ENCODE results near the gene VWCE.
"Not testable (repeated sequence)": the region's sequence is repeated elsewhere in the genome, so short reads cannot be mapped to it uniquely, and the experiment has no call there.

VWCE gene

DNA sequence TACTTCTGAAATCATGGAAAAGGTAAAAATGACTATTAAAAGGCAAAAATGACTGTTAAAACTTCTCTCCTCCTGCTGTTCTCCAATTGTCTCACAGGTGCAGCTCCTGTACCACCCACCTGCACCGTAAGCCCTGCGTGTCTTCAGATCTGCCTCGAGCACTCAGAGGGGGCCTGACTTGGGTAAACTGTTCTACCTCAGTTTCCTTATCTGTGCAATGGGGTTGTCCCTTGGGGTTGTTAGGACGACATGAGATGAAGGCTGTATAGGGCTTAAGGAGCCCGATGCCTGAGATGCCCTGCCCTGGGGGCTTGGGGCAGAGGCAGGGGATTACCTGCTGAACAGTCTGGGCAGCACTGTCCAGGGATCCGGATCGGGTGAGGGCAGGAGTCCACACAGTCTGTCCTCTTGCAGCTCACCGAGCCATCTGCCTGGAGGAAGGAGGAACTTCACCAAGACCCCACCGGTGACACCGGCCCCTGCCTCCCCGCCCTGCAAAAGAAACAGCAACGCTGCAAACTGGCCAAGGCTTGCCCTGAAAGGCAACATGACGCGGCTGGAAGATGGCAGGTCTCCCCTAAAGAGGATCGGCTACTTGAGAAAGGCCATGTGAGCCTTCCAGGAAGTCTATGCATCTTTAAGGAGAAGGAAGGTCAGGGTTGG, 26.4 kb downstream of the VWCE start:
- peaks cover 3% of the 10 kb centered on the region for H3K4me1 ChIP-seq (ENCODE audit: control insufficient read depth, insufficient read depth, low read length, unreplicated experiment)
- H3K79me2 ChIP-seq (ENCODE audit: control insufficient read depth, insufficient read depth, low read length, unreplicated experiment): no peaks in the 10 kb centered on the region
- H3K27ac ChIP-seq (ENCODE audit: low read depth, low read length): no peak overlapping the region
- no peaks in the 10 kb centered on the region for H3K27me3 ChIP-seq (ENCODE audit: insufficient read depth, low read length)
- no peaks in the 10 kb centered on the region for H3K36me3 ChIP-seq (ENCODE audit: insufficient read depth, low read length)
- H3K4me3 ChIP-seq (ENCODE audit: low read depth, low read length): no peak overlapping the region
- H2AFZ ChIP-seq (ENCODE audit: low read length, unreplicated experiment): no peak overlapping the region

DNA sequence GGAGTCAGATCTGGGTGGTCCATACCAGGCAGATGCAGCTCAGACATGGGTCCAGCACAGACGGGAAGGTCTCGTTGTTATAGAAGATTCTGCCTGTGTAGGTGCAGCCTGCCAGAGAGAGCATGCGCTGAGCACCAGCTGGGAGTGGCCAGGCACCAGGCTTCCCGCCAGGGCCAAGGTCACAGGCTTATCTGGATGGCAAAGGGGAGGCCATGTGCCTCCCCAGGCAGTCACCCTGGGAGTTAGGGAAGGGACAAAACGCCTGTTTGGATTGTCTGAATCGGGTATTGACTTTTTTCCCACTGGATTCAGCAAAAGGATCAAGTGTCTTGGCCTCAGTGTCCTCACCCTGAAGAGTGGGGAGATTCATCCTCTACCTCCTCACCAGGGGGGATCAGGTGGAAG, 27.7 kb downstream of the VWCE start:
- no peak overlapping the region for H3K27ac ChIP-seq (ENCODE audit: low read depth, low read length)

DNA sequence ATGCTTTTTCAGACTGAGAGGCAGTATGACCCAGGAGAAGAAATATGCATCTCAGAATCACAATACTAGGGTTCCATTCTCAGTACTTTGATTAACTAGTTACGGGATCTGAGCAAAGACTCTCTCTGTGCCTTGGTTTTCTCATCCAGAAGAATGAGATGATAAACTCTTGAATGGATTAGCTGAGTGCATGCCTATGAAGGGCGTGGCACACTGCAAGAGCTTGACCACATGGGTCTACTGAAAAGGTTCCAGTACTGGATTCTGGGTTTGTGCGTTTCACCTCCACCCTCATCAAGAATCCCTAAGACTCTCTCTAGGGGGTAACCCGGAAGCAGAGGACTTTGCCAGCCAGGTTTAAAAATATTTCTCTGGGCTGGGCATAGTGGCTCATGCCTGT, 28.5 kb downstream of the VWCE start:
- H3K4me3 ChIP-seq (ENCODE audit: low read depth, low read length): no peak overlapping the region
- no peak overlapping the region for H2AFZ ChIP-seq (ENCODE audit: low read length, unreplicated experiment)
- H3K27me3 ChIP-seq (ENCODE audit: insufficient read depth, low read length): no peaks in the 10 kb centered on the region
- H3K27ac ChIP-seq (ENCODE audit: low read depth, low read length): no peak overlapping the region
- peaks cover 3% of the 10 kb centered on the region for H3K4me1 ChIP-seq (ENCODE audit: control insufficient read depth, insufficient read depth, low read length, unreplicated experiment)
- no peaks in the 10 kb centered on the region for H3K36me3 ChIP-seq (ENCODE audit: insufficient read depth, low read length)
- H3K79me2 ChIP-seq (ENCODE audit: control insufficient read depth, insufficient read depth, low read length, unreplicated experiment): no peaks in the 10 kb centered on the region

More for the DNA sequence above, 27.7 kb downstream of the VWCE start:
- Histone ChIP-seq H3K4me3 (ENCODE audit: low read depth, low read length) (no peak overlapping the region), H3K79me2 (ENCODE audit: control insufficient read depth, insufficient read depth, low read length, unreplicated experiment) (no peaks in the 10 kb centered on the region), H3K36me3 (ENCODE audit: insufficient read depth, low read length) (no peaks in the 10 kb centered on the region), H3K27me3 (ENCODE audit: insufficient read depth, low read length) (no peaks in the 10 kb centered on the region), H2AFZ (ENCODE audit: low read length, unreplicated experiment) (no peak overlapping the region), H3K4me1 (ENCODE audit: control insufficient read depth, insufficient read depth, low read length, unreplicated experiment) (peaks cover 3% of the 10 kb centered on the region)

DNA sequence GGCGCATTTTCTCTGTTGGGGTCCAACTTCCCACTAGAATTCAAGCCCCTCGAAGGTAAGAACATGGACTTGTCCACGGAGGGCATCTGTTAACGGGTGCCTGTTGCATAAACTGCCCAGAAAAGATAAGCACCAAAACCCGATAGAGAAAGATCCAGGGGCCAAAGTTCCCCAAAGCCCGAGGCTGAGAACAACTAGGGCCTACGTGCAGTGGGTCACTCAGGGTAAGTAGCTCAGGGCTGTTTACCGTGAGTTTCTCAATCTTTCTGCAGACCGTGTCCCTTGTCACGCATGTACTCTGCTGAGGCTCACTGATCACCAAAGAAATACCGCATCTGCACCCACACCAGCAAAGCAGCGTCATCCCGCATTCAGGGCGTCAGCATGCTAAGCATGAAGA, 29.8 kb downstream of the VWCE start:
- H3K79me2 ChIP-seq (ENCODE audit: control insufficient read depth, insufficient read depth, low read length, unreplicated experiment): no peaks in the 10 kb centered on the region

DNA sequence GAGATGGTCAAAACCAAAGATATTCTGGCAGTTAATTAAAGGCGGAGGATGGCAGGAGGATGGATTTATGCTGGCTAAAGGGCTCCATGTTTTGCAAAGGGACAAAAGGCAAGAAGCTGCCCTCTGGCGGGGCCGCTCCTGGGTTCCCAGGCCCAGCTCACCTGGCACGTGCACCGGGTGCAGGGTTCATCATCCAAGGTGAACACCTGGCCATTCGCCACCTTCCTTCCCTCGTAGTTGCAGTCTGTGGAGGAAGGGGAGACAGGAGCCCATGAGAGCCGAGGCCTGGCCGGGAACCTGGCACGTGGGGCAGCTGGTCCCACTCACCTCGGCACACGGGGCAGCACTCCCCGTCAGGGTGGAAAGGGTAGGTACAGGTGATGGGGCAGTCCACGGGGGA, 30.3 kb downstream of the VWCE start:
- Histone ChIP-seq H3K36me3 (ENCODE audit: insufficient read depth, low read length) (no peaks in the 10 kb centered on the region), H3K79me2 (ENCODE audit: control insufficient read depth, insufficient read depth, low read length, unreplicated experiment) (no peaks in the 10 kb centered on the region), H3K27ac (ENCODE audit: low read depth, low read length) (no peak overlapping the region), H3K4me1 (ENCODE audit: control insufficient read depth, insufficient read depth, low read length, unreplicated experiment) (peaks cover 6% of the 10 kb centered on the region), H3K4me3 (ENCODE audit: low read depth, low read length) (no peak overlapping the region), H3K27me3 (ENCODE audit: insufficient read depth, low read length) (no peaks in the 10 kb centered on the region), H2AFZ (ENCODE audit: low read length, unreplicated experiment) (no peak overlapping the region)

More for the DNA sequence above, 29.8 kb downstream of the VWCE start:
- Histone ChIP-seq H3K4me1 (ENCODE audit: control insufficient read depth, insufficient read depth, low read length, unreplicated experiment) (peaks cover 6% of the 10 kb centered on the region), H3K4me3 (ENCODE audit: low read depth, low read length) (no peak overlapping the region), H3K36me3 (ENCODE audit: insufficient read depth, low read length) (no peaks in the 10 kb centered on the region), H3K27ac (ENCODE audit: low read depth, low read length) (no peak overlapping the region), H2AFZ (ENCODE audit: low read length, unreplicated experiment) (no peak overlapping the region), H3K27me3 (ENCODE audit: insufficient read depth, low read length) (no peaks in the 10 kb centered on the region)

DNA sequence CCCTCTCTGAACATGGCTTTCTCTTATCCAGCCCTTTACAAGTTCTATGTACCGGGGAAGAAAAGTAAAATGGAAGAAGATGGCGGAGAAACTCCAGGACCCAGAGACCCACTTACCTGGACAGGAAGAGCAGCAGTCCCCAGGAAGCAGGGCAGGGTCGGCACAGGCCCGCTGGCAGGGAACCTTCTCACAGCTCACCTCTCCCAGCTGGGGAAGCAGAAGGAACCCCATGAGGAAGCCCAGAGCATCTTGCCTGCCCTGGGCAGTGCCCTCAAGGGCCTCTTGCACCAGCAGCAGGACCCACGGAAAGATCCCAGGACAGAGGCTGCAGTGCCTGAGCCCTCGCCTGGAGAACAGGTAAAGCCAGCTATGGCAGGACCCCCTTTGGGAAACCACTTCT, 30.7 kb downstream of the VWCE start:
- Histone ChIP-seq H3K36me3 (ENCODE audit: insufficient read depth, low read length) (no peaks in the 10 kb centered on the region), H3K79me2 (ENCODE audit: control insufficient read depth, insufficient read depth, low read length, unreplicated experiment) (no peaks in the 10 kb centered on the region), H3K4me1 (ENCODE audit: control insufficient read depth, insufficient read depth, low read length, unreplicated experiment) (peaks cover 6% of the 10 kb centered on the region), H3K27ac (ENCODE audit: low read depth, low read length) (no peak overlapping the region), H2AFZ (ENCODE audit: low read length, unreplicated experiment) (no peak overlapping the region), H3K27me3 (ENCODE audit: insufficient read depth, low read length) (no peaks in the 10 kb centered on the region), H3K4me3 (ENCODE audit: low read depth, low read length) (no peak overlapping the region)

DNA sequence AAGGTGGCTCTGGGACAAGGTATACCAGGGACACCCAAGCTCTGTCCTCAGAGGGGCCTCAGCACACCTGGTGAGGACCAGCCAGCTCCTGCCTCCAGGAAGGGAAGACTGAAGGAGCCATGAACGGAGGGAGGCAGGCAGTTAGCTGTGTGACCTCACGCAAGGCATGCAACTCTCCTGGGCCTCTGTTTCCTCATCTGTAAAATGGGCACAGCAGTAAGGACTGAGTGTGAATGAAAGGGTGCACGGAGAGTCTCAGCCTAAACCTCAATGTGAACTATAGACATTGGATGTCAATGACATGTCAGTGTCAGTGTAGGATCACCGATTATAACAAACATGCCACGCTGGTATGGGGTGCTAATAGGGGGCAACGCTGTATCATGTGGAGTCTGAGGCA, 35.8 kb downstream of the VWCE start:
- Histone ChIP-seq H3K4me3 (ENCODE audit: low read depth, low read length) (no peak overlapping the region), H3K4me1 (ENCODE audit: control insufficient read depth, insufficient read depth, low read length, unreplicated experiment) (peaks cover 2% of the 10 kb centered on the region), H3K36me3 (ENCODE audit: insufficient read depth, low read length) (no peaks in the 10 kb centered on the region), H3K27ac (ENCODE audit: low read depth, low read length) (no peak overlapping the region), H2AFZ (ENCODE audit: low read length, unreplicated experiment) (no peak overlapping the region), H3K79me2 (ENCODE audit: control insufficient read depth, insufficient read depth, low read length, unreplicated experiment) (no peaks in the 10 kb centered on the region), H3K27me3 (ENCODE audit: insufficient read depth, low read length) (no peaks in the 10 kb centered on the region)

DNA sequence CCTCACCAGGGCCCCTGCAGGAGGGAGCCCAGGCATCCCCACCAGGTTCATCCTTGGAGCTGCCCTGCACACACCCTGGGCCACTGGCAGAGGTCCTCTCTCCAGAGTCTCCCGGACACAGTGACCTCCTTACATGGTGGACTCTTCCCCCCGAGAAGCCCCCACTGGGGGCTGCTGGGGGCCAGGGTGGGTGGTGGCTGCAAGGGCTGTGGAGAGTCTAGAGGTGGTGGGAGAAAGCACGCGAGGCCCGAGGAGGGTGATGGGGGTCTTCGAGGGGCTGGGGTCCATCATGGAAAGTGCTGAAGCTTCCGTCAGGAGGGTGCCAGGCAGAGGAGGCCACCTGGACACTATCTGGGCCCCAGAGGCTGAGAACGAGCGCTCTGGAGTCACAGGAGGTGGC, 36.6 kb downstream of the VWCE start:
- H3K79me2 ChIP-seq (ENCODE audit: control insufficient read depth, insufficient read depth, low read length, unreplicated experiment): no peaks in the 10 kb centered on the region
- H3K27ac ChIP-seq (ENCODE audit: low read depth, low read length): no peak overlapping the region
- no peak overlapping the region for H3K4me3 ChIP-seq (ENCODE audit: low read depth, low read length)
- H3K27me3 ChIP-seq (ENCODE audit: insufficient read depth, low read length): no peaks in the 10 kb centered on the region
- H3K36me3 ChIP-seq (ENCODE audit: insufficient read depth, low read length): no peaks in the 10 kb centered on the region
- peaks cover 2% of the 10 kb centered on the region for H3K4me1 ChIP-seq (ENCODE audit: control insufficient read depth, insufficient read depth, low read length, unreplicated experiment)
- H2AFZ ChIP-seq (ENCODE audit: low read length, unreplicated experiment): no peak overlapping the region

DNA sequence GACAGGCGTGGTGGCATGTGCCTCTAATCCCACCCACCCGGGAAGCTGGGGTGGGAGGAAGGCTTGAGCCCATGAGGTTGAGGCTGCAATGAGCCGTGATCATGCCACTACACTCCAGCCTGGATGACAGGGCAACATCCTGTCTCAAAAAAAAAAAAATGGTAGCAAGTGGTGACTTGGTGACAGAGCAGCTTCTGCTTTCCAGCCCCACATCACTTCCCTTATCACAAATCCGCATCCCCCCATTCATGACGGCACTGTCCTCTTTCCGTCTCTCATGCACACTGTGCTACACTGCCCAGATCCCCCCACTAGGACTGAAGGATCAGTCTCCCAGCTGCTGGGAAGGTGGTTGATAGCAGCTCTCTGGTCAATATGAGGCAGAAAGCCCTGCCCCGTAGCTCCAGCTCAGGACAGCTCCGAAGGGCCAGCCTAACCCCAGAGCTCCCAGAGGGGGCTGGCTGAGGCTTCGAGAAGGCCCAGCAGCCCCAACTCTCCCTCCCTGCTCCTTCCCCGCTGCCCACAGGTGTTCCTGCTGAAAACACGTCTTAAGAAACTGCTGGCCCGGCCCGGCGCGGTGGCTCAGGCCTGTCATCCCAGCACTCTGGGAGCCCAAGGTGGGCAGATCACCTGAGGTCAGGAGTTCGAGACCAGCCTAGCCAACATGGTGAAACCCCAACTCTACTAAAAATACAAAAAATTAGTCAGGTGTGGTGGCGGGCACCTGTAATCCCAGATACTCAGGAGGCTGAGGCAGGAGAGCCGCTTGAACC, 38.2 kb downstream of the VWCE start:
- H2AFZ ChIP-seq (ENCODE audit: low read length, unreplicated experiment): no peak overlapping the region
- H3K36me3 ChIP-seq (ENCODE audit: insufficient read depth, low read length): no peaks in the 10 kb centered on the region
- no peak overlapping the region for H3K27ac ChIP-seq (ENCODE audit: low read depth, low read length)
- peaks cover 2% of the 10 kb centered on the region for H3K4me1 ChIP-seq (ENCODE audit: control insufficient read depth, insufficient read depth, low read length, unreplicated experiment)
- H3K27me3 ChIP-seq (ENCODE audit: insufficient read depth, low read length): no peaks in the 10 kb centered on the region
- H3K79me2 ChIP-seq (ENCODE audit: control insufficient read depth, insufficient read depth, low read length, unreplicated experiment): no peaks in the 10 kb centered on the region
- no peak overlapping the region for H3K4me3 ChIP-seq (ENCODE audit: low read depth, low read length)

DNA sequence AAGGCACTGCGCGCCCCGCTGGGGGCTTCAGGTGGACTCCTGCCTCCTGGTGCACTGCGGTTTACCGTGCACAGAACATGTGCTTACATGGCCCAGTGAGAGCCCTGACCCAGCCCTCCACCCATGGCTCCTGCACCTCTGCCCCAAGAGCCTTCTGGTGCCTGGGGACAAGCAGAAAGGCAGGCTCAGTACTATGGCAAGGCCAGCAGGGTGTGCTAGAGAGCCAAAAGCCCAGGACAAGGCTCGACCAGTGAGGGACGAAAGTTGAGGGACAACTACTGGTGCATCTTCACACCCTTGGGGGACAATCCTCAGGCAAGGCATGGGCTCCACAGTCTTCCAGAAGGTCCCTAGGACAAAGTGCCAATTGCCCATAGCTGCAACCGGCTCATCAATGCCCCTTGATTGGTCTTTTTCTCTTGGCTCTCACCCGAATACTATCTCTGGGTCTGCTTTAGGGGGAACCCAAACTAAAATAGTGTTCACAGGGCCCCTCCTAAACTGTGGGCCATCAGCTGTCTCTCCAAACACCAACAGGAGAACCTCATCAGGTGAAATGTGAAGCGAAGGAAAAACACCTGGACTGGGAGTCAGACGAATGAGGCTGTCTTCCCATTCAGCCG, 40.6 kb downstream of the VWCE start:
- Histone ChIP-seq H3K27me3 (ENCODE audit: insufficient read depth, low read length) (no peaks in the 10 kb centered on the region), H3K4me1 (ENCODE audit: control insufficient read depth, insufficient read depth, low read length, unreplicated experiment) (no peaks in the 10 kb centered on the region), H2AFZ (ENCODE audit: low read length, unreplicated experiment) (no peak overlapping the region), H3K4me3 (ENCODE audit: low read depth, low read length) (no peak overlapping the region), H3K79me2 (ENCODE audit: control insufficient read depth, insufficient read depth, low read length, unreplicated experiment) (no peaks in the 10 kb centered on the region), H3K36me3 (ENCODE audit: insufficient read depth, low read length) (no peaks in the 10 kb centered on the region), H3K27ac (ENCODE audit: low read depth, low read length) (no peak overlapping the region)

DNA sequence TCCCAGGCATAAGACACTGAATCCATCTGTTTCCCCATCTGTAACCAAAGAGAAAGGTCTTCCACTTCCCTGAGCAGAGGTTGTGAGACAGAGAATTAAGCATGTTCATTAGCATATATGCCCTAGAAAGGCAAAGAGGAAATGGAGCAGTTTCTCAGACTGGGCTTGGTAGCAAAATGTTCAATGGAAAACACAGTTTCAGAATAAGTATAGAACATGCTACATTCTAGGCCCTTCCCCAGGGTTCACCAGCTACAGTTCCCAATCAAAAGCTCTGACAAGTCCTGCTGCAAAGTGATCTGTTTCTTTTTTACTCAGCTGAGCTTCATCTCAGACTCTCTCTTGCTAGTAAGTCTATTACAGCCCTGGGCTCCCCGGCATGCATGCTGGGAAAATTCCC, 42.8 kb downstream of the VWCE start:
- H3K79me2 ChIP-seq (ENCODE audit: control insufficient read depth, insufficient read depth, low read length, unreplicated experiment); H3K27ac ChIP-seq (ENCODE audit: low read depth, low read length); H3K27me3 ChIP-seq (ENCODE audit: insufficient read depth, low read length); H3K36me3 ChIP-seq (ENCODE audit: insufficient read depth, low read length); H3K4me3 ChIP-seq (ENCODE audit: low read depth, low read length); H3K4me1 ChIP-seq (ENCODE audit: control insufficient read depth, insufficient read depth, low read length, unreplicated experiment); H2AFZ ChIP-seq (ENCODE audit: low read length, unreplicated experiment): not testable (repeated sequence)

Measured in ACC112 (cell line).